IMR-90 (cell line): ENCODE measurements around the gene IFIT1. TPM values are rescaled to one million over a fixed set of nuclear protein-coding genes. Genes with fewer than 3 reads are reported as not detected.

ENCODE experiments used
- ATAC-seq: fragments of 200-7000 bp; cut with Tn5 transposase; 2 replicates; pipeline ENCODE4 v1.9.1; 2020; ENCODE audit warnings: low read depth, mild to moderate bottlenecking, moderate library complexity
- BruUV-seq: library from RNA; stranded (reverse); fragments of 400-500 nt; replicated peaks from 2 replicates; lab custom pipeline; 2021; lab: Mats Ljungman, UMichigan
- CTCF ChIA-PET: fragments of 300-600 bp; formaldehyde crosslinking; extraction: SDS; loops from one replicate; lab custom pipeline; 2021; ENCODE audit warnings: antibody characterized with exemption; lab: Yijun Ruan, JAX
- POLR2A ChIA-PET: fragments of 300-600 bp; sonication (Branson Sonifier 250); formaldehyde crosslinking; loops from one replicate; lab custom pipeline; 2022; ENCODE audit warnings: antibody characterized with exemption; ENCODE audit not compliant: unreplicated experiment; lab: Charles Lee
- DNase-seq: peaks from one replicate; pipeline ENCODE4 v3.0.0; 2013
- H2AFZ ChIP-seq: replicated peaks from 2 replicates; pipeline ENCODE3; 2013; ENCODE audit warnings: low read length, mild to moderate bottlenecking; ENCODE audit not compliant: poor library complexity
- H2AK5ac ChIP-seq: 2 replicates; pipeline ENCODE4 v1.6.1; 2013; ENCODE audit warnings: low read depth, low read length, inconsistent platforms
- H2AK9ac ChIP-seq: replicated peaks from 2 replicates; pipeline ENCODE3; 2013; ENCODE audit warnings: mild to moderate bottlenecking, low read depth, low read length, moderate library complexity; ENCODE audit not compliant: poor library complexity
- H2BK120ac ChIP-seq: 2 replicates; pipeline ENCODE4 v1.6.1; 2013; ENCODE audit warnings: low read depth, low read length, inconsistent platforms
- H2BK15ac ChIP-seq: 3 replicates; pipeline ENCODE4 v1.6.1; 2013; ENCODE audit warnings: low read depth, low read length, inconsistent platforms
- H2BK20ac ChIP-seq: 2 replicates; pipeline ENCODE4 v1.6.1; 2013; ENCODE audit warnings: low read depth, mild to moderate bottlenecking, inconsistent platforms, low read length, moderate library complexity
- H2BK5ac ChIP-seq: 2 replicates; pipeline ENCODE4 v1.6.1; 2013; ENCODE audit warnings: mild to moderate bottlenecking, low read depth, low read length, inconsistent platforms; ENCODE audit not compliant: poor library complexity, severe bottlenecking
- H3K14ac ChIP-seq: replicated peaks from 2 replicates; pipeline ENCODE4 v1.6.1; 2013; ENCODE audit warnings: low read depth, low read length, inconsistent platforms
- H3K18ac ChIP-seq: 2 replicates; pipeline ENCODE4 v1.6.1; 2013; ENCODE audit warnings: low read depth, low read length, control low read depth
- H3K23ac ChIP-seq: 2 replicates; pipeline ENCODE4 v1.6.1; 2013; ENCODE audit warnings: low read depth, low read length, inconsistent platforms
- H3K27ac ChIP-seq: 2 replicates; pipeline ENCODE4 v1.5.1; 2013; ENCODE audit warnings: mild to moderate bottlenecking, control low read depth, low read length; ENCODE audit not compliant: insufficient read depth
- H3K27me3 ChIP-seq: 2 replicates; pipeline ENCODE4 v1.6.1; 2013; ENCODE audit warnings: low read length; ENCODE audit not compliant: control insufficient read depth, insufficient read depth
- H3K36me3 ChIP-seq: 2 replicates; pipeline ENCODE4 v1.6.1; 2013; ENCODE audit warnings: low read length, mixed read lengths; ENCODE audit not compliant: control insufficient read depth, insufficient read depth
- H3K4ac ChIP-seq: 2 replicates; pipeline ENCODE4 v1.6.1; 2013; ENCODE audit warnings: low read depth, low read length, inconsistent platforms
- H3K4me1 ChIP-seq: 2 replicates; pipeline ENCODE4 v1.6.1; 2013; ENCODE audit warnings: low read length, mixed read lengths; ENCODE audit not compliant: control insufficient read depth, insufficient read depth
- H3K4me2 ChIP-seq: 2 replicates; pipeline ENCODE4 v1.6.1; 2013; ENCODE audit warnings: low read depth, mild to moderate bottlenecking, control low read depth, low read length, moderate library complexity
- H3K4me3 ChIP-seq: 2 replicates; pipeline ENCODE4 v1.5.1; 2013; ENCODE audit warnings: low read depth, mild to moderate bottlenecking, control low read depth, low read length, moderate library complexity; ENCODE audit not compliant: insufficient read depth
- H3K56ac ChIP-seq: 2 replicates; pipeline ENCODE4 v1.6.1; 2013; ENCODE audit warnings: low read length, inconsistent platforms; ENCODE audit not compliant: insufficient read depth; ENCODE audit errors: extremely low read depth
- H3K79me1 ChIP-seq, 2 experiments: 2 replicates each; pipeline ENCODE4 v1.6.1; 2013; ENCODE audit warnings: low read length in 2 of 2, inconsistent platforms in 1 of 2, low read depth in 1 of 2
- H3K9ac ChIP-seq: 2 replicates; pipeline ENCODE4 v1.6.1; 2013; ENCODE audit warnings: low read depth, low read length, control low read depth
- H3K9me1 ChIP-seq: 2 replicates; pipeline ENCODE4 v1.6.1; 2013; ENCODE audit warnings: low read length, inconsistent platforms; ENCODE audit not compliant: insufficient read depth
- H3K9me3 ChIP-seq: 2 replicates; pipeline ENCODE4 v1.6.1; 2013; ENCODE audit warnings: low read length; ENCODE audit not compliant: control insufficient read depth, insufficient read depth
- H4K20me1 ChIP-seq: 2 replicates; pipeline ENCODE4 v1.6.1; 2013; ENCODE audit warnings: low read length, inconsistent platforms; ENCODE audit not compliant: insufficient read depth
- H4K5ac ChIP-seq: 2 replicates; pipeline ENCODE4 v1.6.1; 2013; ENCODE audit warnings: mild to moderate bottlenecking, low read depth, low read length, control low read depth
- H4K8ac ChIP-seq, 2 experiments: 2 replicates each; pipeline ENCODE4 v1.6.1; 2013; ENCODE audit warnings: low read depth in 2 of 2, low read length in 2 of 2, control low read depth in 1 of 2, inconsistent platforms in 1 of 2
- H4K91ac ChIP-seq: 2 replicates; pipeline ENCODE4 v1.6.1; 2013; ENCODE audit warnings: low read depth, low read length, inconsistent platforms; ENCODE audit not compliant: insufficient read depth
- BHLHE40 ChIP-seq: fragments of 150-350 bp; IDR thresholded peaks from 2 replicates; pipeline ENCODE4 v1.6.1; 2016; ENCODE audit warnings: mild to moderate bottlenecking, low read depth, low read length
- CEBPB ChIP-seq: IDR thresholded peaks from 2 replicates; pipeline ENCODE4 v1.6.1; 2012; ENCODE audit warnings: low read depth, low read length, improper control_type of control experiment
- CHD1 ChIP-seq: IDR thresholded peaks from 2 replicates; pipeline ENCODE4 v1.6.1; 2012; ENCODE audit warnings: low read depth, low read length, improper control_type of control experiment
- FOS ChIP-seq: fragments of 150-350 bp; IDR thresholded peaks from 2 replicates; pipeline ENCODE4 v1.6.1; 2016; ENCODE audit warnings: low read depth, low read length
- MAZ ChIP-seq: IDR thresholded peaks from 2 replicates; pipeline ENCODE4 v1.6.1; 2012; ENCODE audit warnings: low read depth, mild to moderate bottlenecking, low read length, improper control_type of control experiment, moderate library complexity, borderline replicate concordance
- MXI1 ChIP-seq: IDR thresholded peaks from 2 replicates; pipeline ENCODE4 v1.6.1; 2012; ENCODE audit warnings: low read depth, mild to moderate bottlenecking, low read length, moderate library complexity, borderline replicate concordance
- NFE2L2 ChIP-seq: fragments of 150-350 bp; IDR thresholded peaks from 2 replicates; pipeline ENCODE4 v1.6.1; 2016; ENCODE audit warnings: low read depth, mild to moderate bottlenecking, low read length
- POLR2A ChIP-seq: IDR thresholded peaks from 2 replicates; pipeline ENCODE4 v1.6.1; 2012; ENCODE audit warnings: mild to moderate bottlenecking, low read depth, low read length
- RAD21 ChIP-seq: IDR thresholded peaks from 2 replicates; pipeline ENCODE4 v1.6.1; 2012; ENCODE audit warnings: low read length, improper control_type of control experiment
- RCOR1 ChIP-seq: IDR thresholded peaks from 2 replicates; pipeline ENCODE4 v1.6.1; 2012; ENCODE audit warnings: mild to moderate bottlenecking, low read length, improper control_type of control experiment; ENCODE audit not compliant: insufficient replicate concordance
- RFX5 ChIP-seq: IDR thresholded peaks from 2 replicates; pipeline ENCODE4 v1.8.0; 2012; ENCODE audit warnings: low read depth, mild to moderate bottlenecking, low read length, moderate library complexity
- SMC3 ChIP-seq: fragments of 150-350 bp; IDR thresholded peaks from 2 replicates; pipeline ENCODE4 v1.6.1; 2016; ENCODE audit warnings: low read depth, mild to moderate bottlenecking, antibody characterized with exemption, low read length, moderate library complexity
- WGBS, 2 experiments: methylation state at CpG; one replicate each; pipeline versions ENCODE4 v1.1.5 to v1.1.7; 2013; ENCODE audit warnings: missing lambda C conversion rate in 2 of 2; ENCODE audit not compliant: insufficient read length in 1 of 2; ENCODE audit errors: extremely low coverage in 2 of 2; 5-methylcytosine and 5-hydroxymethylcytosine counted together
- dilution Hi-C: fragments of 300-500 bp; cut with HindIII; formaldehyde crosslinking; loops from one replicate; pipeline ENCODE4 v1.14.3; 2018; ENCODE audit warnings: low sequenced_read_pairs; ENCODE audit not compliant: unreplicated experiment
- in situ Hi-C: fragments of 300-500 bp; cut with MboI; formaldehyde crosslinking; loops from 3 replicates; pipeline ENCODE4 v1.14.3; 2019; ENCODE audit warnings: low sequenced_read_pairs, inconsistent platforms, mixed read lengths
- intact Hi-C: fragments of 100-400 bp; cut with micrococcal nuclease; formaldehyde crosslinking; loops from 2 replicates; pipeline ENCODE4 v1.10.0; 2022
- polyA plus RNA-seq, 3 experiments: library from polyadenylated mRNA; depleted of rRNA; stranded (reverse); fragments of >200 nt; gene quantifications; 2 replicates each; pipeline ENCODE4 v1.2.3, GENCODE V29; 2012; ENCODE audit warnings: low replicate concordance in 1 of 3
- total RNA-seq: library from RNA; depleted of rRNA; stranded (reverse); fragments of >200 nt; gene quantifications from 2 replicates; pipeline ENCODE4 v1.2.3, GENCODE V29; 2012
- TF ChIP-seq, protein P1 (sequence below): fragments of 150-350 bp; IDR thresholded peaks from 2 replicates; pipeline ENCODE4 v1.6.1; 2016; ENCODE audit warnings: low read depth, mild to moderate bottlenecking, low read length, moderate library complexity, borderline replicate concordance
- TF ChIP-seq, protein P2 (sequence below): conservative IDR thresholded peaks from 2 replicates; pipeline ENCODE4 v1.5.1; 2012; ENCODE audit warnings: mild to moderate bottlenecking, low read depth, low read length, improper control_type of control experiment
- TF ChIP-seq, protein P3 (sequence below): fragments of 150-350 bp; IDR thresholded peaks from 2 replicates; pipeline ENCODE4 v1.6.1; 2017; ENCODE audit warnings: mild to moderate bottlenecking, antibody characterized with exemption, low read length, low read depth

The IFIT1 gene
- total and polyA plus RNA-seq, 2 of the 4 experiments (the other 2 are of a cell fraction): 6.1 to 6.8 TPM

DNA sequence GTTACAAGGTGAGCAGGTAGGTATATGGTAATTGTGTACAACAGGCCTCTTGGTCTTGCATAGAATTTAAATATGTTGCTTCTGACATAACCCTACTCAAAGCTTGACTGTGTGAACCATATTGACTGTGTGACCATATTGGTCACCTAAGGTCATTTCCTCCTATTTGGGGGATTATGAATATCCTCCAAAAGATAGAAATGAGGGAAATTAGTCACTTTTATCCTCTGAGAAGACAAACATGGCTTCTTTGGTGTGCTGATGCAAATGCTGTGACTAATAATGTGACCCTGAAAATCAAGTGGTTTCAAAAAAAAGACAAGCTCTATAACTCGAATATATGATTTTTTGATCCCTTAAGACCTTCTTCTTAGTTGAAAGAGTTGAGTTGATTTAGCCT is 49.9 kb downstream of the IFIT1 start:
- no peak overlapping the region for H2AFZ ChIP-seq
- H3K27ac ChIP-seq: no peak overlapping the region
- H3K79me1 ChIP-seq: no peaks in the 10 kb centered on the region
- no TSS peak for BruUV-seq
- DNase-seq (no peak), ATAC-seq (no peak)
- H3K27me3 ChIP-seq: no peaks in the 10 kb centered on the region
- H3K9ac ChIP-seq: no peak overlapping the region
- H2AK5ac ChIP-seq: no peak overlapping the region
- no peak overlapping the region for H4K91ac ChIP-seq
- H3K14ac ChIP-seq: no peak overlapping the region
- no peaks in the 10 kb centered on the region for H3K9me3 ChIP-seq
- H2BK5ac ChIP-seq: no peak overlapping the region
- H3K18ac ChIP-seq: no peak overlapping the region
- peaks cover 3% of the 10 kb centered on the region for H3K4me1 ChIP-seq
- no peak overlapping the region for H3K4ac ChIP-seq
- no peak overlapping the region for H2BK20ac ChIP-seq
- no peak overlapping the region for H3K23ac ChIP-seq
- no peak overlapping the region for H2BK120ac ChIP-seq
- in situ Hi-C loops: loop anchor here (25.0 kb wide), 1 partner anchor 1420 kb away; the partner anchor contains the start of genes HTR7 and RPP30
- no peak overlapping the region for H3K56ac ChIP-seq
- dilution Hi-C loops: no loop called here
- 0 out of 2 replicates have a peak, but pooled peaks cover 8% of the 10 kb centered on the region for H3K9me1 ChIP-seq
- no peaks in the 10 kb centered on the region for H3K36me3 ChIP-seq
- no peak for TF ChIP-seq FOS
- TF ChIP-seq MXI1: no peak
- TF ChIP-seq CEBPB: no peak
- no peak for TF ChIP-seq RAD21
- TF ChIP-seq, protein P1, sequence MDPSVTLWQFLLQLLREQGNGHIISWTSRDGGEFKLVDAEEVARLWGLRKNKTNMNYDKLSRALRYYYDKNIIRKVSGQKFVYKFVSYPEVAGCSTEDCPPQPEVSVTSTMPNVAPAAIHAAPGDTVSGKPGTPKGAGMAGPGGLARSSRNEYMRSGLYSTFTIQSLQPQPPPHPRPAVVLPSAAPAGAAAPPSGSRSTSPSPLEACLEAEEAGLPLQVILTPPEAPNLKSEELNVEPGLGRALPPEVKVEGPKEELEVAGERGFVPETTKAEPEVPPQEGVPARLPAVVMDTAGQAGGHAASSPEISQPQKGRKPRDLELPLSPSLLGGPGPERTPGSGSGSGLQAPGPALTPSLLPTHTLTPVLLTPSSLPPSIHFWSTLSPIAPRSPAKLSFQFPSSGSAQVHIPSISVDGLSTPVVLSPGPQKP: no peak
- TF ChIP-seq CHD1: no peak
- TF ChIP-seq, protein P2, sequence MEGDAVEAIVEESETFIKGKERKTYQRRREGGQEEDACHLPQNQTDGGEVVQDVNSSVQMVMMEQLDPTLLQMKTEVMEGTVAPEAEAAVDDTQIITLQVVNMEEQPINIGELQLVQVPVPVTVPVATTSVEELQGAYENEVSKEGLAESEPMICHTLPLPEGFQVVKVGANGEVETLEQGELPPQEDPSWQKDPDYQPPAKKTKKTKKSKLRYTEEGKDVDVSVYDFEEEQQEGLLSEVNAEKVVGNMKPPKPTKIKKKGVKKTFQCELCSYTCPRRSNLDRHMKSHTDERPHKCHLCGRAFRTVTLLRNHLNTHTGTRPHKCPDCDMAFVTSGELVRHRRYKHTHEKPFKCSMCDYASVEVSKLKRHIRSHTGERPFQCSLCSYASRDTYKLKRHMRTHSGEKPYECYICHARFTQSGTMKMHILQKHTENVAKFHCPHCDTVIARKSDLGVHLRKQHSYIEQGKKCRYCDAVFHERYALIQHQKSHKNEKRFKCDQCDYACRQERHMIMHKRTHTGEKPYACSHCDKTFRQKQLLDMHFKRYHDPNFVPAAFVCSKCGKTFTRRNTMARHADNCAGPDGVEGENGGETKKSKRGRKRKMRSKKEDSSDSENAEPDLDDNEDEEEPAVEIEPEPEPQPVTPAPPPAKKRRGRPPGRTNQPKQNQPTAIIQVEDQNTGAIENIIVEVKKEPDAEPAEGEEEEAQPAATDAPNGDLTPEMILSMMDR: no peak
- no peak for TF ChIP-seq MAZ
- TF ChIP-seq BHLHE40: no peak
- TF ChIP-seq POLR2A: no peak
- TF ChIP-seq, protein P3, sequence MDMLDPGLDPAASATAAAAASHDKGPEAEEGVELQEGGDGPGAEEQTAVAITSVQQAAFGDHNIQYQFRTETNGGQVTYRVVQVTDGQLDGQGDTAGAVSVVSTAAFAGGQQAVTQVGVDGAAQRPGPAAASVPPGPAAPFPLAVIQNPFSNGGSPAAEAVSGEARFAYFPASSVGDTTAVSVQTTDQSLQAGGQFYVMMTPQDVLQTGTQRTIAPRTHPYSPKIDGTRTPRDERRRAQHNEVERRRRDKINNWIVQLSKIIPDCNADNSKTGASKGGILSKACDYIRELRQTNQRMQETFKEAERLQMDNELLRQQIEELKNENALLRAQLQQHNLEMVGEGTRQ: no peak
- no peak for TF ChIP-seq RCOR1
- no peak for TF ChIP-seq NFE2L2
- no peak for TF ChIP-seq SMC3
- no peak for TF ChIP-seq RFX5
- ChIA-PET CTCF (no interaction called here), POLR2A (no interaction called here)
- WGBS, 2 experiments: no CpG with 5 or more reads among the region's 1 CpG
- no peaks in the 10 kb centered on the region for H4K20me1 ChIP-seq
- no peak overlapping the region for H3K4me2 ChIP-seq
- no peak overlapping the region for H4K8ac ChIP-seq
- H3K4me3 ChIP-seq: no peak overlapping the region
- no peak overlapping the region for H2AK9ac ChIP-seq
- intact Hi-C loops: no loop called here
- H4K5ac ChIP-seq: no peak overlapping the region
- no peak overlapping the region for H2BK15ac ChIP-seq
